ENCODE measurements around the gene ATP8A2.

ATP8A2 gene

GRCh38 chr13:25632166-25632888 lies 260.6 kb downstream of the ATP8A2 start:
- DNase-seq (ENCODE audit: low read depth), result no peak

DNA sequence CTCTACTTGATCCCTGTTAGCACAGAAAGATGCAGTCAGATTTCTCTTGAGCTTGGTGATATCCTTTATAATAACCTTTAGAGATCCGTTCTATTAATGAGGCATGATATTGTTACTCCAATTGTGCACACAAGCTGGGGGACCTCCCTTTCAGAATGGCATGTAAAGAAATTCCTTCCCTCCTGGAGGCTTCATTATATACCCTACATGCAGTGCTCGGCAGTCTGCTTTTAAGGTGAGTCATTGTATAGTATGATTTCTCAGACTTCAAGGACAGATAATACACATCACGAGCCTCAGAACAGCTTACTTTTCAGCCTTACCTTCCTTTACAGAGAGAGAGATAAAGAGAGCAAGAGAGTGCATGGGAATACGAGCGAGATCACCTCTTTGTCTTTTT lies 261.3 kb downstream of the ATP8A2 start:
- no peak for DNase-seq (ENCODE audit: low read depth)

GRCh38 chr13:25645681-25646080 lies 273.9 kb downstream of the ATP8A2 start:
- no peak for DNase-seq (ENCODE audit: low read depth)

- no peak for DNase-seq (ENCODE audit: low read depth)
Observed at GRCh38 chr13:25649001-25649633, 277.3 kb downstream of the ATP8A2 start.

DNA sequence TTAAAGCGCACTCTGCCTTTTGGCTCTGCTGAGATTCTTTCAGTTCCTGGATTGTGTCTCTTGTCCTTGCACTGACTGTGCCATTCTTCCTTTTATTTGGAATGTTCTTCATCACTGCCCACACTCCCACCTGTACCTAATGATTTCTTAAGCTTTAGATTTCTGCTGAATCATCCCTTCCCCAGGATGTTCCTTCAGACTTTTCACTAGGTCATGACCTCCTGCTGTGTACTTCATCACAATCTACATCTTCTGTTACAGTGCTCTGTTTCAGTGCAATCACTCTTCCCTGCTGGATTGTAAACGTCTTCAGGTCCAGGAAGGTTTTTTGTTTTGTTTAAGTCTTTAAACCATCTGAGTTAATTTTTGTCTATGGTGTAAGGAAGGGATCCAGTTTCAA lies 281.0 kb downstream of the ATP8A2 start:
- DNase-seq (ENCODE audit: low read depth), result no peak

DNA sequence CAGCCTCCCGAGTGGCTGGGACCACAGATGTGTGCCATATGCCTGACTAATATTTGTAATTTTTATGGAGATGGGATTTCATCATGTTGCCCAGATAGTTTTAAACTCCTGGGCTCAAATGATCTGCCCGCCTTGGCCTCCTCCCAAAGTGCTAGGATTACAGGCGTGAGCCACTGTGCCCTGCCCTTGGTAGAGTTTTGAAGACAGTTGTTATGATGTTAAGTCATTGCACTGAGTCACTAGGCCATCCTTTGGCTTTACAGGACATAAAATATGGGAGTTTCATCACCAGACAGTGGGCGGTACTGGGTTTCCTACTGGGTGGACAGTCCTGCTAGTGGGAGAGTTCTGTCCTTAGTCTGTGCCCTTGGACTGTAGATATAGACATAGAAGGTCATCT lies 282.5 kb downstream of the ATP8A2 start:
- DNase-seq (ENCODE audit: low read depth), result no peak

DNA sequence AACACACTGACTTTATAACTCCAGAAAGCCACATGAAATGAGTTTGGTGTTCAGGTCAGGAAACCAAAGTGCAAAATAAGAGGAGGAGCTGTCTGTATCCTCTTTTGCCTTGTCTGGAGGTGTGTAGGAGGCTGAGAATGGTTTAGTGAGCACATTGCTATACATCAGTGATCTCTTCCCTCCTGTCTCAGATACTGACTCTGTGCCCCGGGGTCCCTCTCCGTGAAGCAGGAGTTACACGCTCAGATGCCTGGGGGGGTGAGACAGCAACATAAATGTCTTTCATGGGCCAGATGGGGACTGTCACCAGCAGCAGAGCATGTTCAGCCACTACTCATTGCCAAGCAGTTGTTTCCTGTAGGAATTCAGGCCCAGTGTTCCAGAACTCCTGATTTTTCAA lies 285.4 kb downstream of the ATP8A2 start:
- no peak for DNase-seq (ENCODE audit: low read depth)

DNA sequence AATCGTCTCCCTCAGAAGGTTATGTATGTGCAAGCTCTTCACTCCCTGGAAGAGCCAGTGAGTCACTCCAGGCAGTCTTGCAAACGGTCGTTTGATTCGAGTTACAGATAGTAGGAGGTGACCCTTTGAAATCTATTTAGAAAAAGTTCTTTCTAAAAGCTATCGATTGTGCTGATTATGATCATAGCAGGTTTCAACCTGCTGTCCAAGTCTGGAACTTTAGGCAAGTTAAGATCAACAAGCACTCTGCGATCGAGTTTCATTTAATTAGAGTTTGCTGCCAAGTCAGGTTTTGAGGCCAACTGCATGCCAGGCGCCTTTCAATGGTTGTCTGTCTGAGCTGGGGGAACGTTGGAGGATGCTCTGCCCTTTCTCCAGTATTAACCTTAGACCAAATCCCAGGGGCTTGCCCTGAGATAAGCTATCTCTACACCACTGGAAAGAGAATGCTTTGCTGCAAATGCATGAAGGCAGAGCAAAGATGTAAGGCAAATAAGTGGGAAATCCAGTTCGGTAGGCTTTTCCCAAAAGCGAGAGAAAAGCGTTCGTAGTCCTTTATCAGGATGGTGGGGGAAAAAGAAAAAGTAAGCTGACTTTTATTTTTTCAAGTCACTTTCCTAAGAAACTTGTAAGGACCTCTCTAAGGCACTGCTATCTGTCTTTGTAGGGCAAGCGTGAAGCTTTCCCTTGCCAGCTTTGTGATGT lies 287.5 kb downstream of the ATP8A2 start:
- no peak for DNase-seq (ENCODE audit: low read depth)

DNA sequence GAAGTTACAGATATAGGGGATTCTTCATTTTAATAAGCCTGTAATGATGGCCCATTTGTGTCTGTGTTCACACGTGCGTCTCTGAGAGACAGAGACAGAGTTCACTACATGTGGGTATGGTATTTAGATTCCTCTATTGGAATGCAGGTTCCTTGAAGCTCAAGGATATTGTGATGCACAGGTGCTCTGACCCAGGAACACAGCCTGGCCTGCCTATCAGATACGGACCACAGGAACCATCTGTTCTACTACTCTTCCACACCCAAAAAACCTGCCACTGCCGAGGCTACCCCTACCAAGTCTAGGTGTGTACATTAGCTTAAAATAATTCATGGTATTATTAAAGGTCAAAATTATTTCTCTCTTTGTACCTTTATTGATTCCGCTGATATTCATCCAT lies 289.2 kb downstream of the ATP8A2 start:
- DNase-seq (ENCODE audit: low read depth), result no peak

GRCh38 chr13:25662516-25662915 lies 290.7 kb downstream of the ATP8A2 start:
- no peak for DNase-seq (ENCODE audit: low read depth)

DNA sequence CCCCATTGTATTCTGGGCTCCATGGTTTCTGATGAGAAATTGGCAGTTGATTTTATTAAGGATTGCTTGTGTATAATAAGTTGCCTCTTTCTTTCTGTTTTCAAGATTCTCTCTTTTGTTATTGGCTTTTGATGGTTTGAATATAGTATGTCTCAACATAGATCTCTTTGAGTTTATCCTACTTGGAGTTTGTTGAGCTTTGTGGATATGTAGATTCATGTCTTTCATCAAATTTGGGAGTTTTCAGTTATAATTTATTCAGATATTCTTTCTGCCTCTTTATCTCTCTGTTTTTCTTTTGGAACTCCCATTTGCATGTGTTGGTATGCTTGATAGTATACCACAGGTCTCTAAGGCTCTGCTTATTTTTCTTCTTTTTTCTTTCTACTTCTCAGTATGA lies 296.6 kb downstream of the ATP8A2 start:
- DNase-seq (ENCODE audit: low read depth), result no peak

DNA sequence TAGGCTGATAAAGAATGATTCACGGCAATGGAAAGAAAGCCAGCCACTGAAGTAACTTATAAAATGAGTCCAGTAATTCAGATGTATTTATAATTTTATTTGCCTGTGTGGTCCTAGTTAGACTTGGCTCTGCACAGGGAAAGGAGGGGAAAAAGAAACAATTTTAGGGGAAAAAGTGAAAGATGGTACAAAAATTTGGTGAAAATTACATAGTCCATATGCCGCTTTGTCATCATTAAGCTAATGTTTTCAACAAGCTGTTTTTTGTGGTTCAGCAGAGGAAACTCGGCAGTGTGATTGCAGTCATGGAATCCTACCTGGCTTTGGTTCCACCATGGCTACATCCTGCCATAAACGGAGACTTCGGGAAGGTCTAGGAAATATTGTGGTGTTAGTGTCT lies 301.9 kb downstream of the ATP8A2 start:
- DNase-seq (ENCODE audit: low read depth), result no peak

DNA sequence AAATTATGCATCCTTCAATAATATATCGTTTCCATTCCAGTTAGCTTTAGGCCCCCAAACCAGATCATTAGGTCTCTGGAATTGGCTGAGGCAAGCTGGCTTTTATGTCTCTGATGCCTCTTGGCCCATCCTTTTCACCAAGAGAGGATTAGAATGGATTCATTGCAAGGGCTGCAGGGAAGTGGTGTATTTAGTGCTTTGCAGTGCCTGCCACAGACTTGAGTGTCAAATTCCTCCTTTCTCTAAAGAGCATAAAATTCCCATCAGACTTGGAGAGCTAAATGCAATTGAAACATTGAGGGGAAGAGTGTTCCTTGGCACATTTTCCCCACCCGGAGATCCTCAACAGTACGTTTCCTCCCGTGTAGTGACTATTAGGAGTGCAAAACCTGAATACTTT lies 302.6 kb downstream of the ATP8A2 start:
- no peak for DNase-seq (ENCODE audit: low read depth)

GRCh38 chr13:25675060-25675459 lies 303.3 kb downstream of the ATP8A2 start:
- no peak for DNase-seq (ENCODE audit: low read depth)

- DNase-seq (ENCODE audit: low read depth), result no peak
Observed at GRCh38 chr13:25677956-25678355, 306.2 kb downstream of the ATP8A2 start.

DNA sequence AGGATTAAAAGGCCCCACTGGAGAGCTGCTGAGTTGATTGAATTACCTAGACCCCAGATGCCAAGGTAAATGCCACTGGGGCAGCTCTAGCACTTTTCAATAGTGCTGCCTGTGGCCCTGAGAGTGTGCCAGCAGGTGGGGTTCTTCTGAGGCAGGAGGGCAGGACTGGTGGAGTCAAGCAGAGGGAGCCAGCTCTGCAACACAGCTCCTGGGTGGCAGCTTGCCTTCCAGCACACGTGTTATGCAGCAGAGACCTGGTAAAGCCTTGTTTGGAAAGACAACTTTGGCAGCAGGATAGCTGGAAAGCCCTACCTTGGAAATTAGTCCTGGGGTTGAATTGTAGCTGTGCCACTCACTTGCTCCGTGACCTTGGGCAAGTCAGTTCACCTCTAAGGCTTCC lies 306.6 kb downstream of the ATP8A2 start:
- no peak for DNase-seq (ENCODE audit: low read depth)

DNA sequence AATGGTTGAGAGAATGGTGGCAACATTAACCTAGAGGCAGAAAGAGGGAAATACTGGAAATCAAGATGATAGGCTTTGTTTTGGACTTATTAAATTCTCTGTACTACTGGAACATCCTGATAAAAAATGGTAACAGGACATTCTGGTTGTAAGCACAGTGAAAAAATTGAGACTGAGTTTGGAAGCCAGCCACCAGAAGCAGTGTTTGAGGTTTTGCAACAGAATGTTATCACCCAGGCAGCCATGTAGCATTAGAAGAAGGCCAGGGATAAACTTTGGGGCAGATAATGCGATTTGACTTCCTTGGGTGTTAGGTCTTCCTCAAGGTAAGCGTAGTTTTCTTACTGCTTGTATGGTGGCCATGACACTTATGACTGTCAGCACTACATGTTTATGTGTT lies 307.4 kb downstream of the ATP8A2 start:
- no peak for DNase-seq (ENCODE audit: low read depth)

DNA sequence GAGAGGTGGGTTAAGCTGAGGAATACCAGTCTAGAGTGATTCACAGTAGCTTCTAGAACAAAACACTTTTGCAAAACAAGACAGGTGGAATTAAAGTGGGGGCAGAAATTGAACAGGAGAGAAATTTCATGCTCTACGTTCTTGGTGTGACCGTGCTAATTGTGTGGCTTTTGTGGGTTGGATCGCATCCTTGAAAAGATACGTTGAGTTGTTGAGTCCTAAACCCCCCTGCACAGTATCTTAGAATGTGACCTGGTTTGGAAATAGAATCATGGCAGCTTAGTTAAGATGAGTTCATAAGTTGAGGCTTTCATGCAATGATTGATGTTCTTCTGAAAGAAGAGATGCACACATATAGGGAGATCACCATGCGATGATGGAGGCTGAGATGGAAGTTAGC lies 308.2 kb downstream of the ATP8A2 start:
- no peak for DNase-seq (ENCODE audit: low read depth)

GRCh38 chr13:25682276-25682675 lies 310.5 kb downstream of the ATP8A2 start:
- DNase-seq (ENCODE audit: low read depth), result no peak

DNA sequence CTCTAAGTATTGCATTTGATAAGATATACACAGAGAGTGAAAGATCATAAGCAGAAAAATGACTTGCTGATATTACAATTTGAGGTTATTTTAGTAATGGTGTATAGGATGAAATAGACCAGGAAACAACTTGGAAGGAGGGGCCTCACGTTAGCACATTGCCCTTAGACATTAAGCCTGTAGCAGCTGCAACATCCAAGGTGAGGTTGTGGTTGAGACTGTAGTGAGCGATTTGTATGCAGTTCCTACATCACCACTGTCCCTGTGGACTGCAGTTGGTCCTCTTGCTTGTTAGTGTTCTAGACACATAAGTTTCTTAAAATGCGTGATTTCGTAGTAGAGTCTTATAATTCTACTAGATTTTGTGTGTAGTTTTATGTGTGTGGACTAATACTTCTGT lies 311.3 kb downstream of the ATP8A2 start:
- no peak for DNase-seq (ENCODE audit: low read depth)

GRCh38 chr13:25683662-25684370 lies 312.0 kb downstream of the ATP8A2 start:
- DNase-seq (ENCODE audit: low read depth), result no peak

- no peak for DNase-seq (ENCODE audit: low read depth)
Observed at GRCh38 chr13:25684491-25684890, 312.7 kb downstream of the ATP8A2 start.
